Kidney capillary endothelial cell (primary cell): ENCODE measurements around the gene P2RY11.
A peak's percentile ranks its signal among the peaks of the same experiment; 100 is the strongest.

Source experiments
- DNase-seq: peaks from one replicate; pipeline ENCODE4 v3.0.0-alpha.2; 2018; ENCODE audit warnings: low spot score

P2RY11 gene

GRCh38 chr19:10093295-10094186, 18.0 kb upstream of the P2RY11 start:
- no peak for DNase-seq

GRCh38 chr19:10095622-10095947, 15.9 kb upstream of the P2RY11 start:
- DNase-seq, result no peak

GRCh38 chr19:10095948-10096614, 15.4 kb upstream of the P2RY11 start:
- DNase-seq, result peak; percentile 97

- no peak for DNase-seq
These were observed 14.9 kb upstream of the P2RY11 start for GRCh38 chr19:10096615-10096963.

GRCh38 chr19:10100163-10100785, 11.2 kb upstream of the P2RY11 start:
- DNase-seq, result no peak

GRCh38 chr19:10102787-10103236, 8.7 kb upstream of the P2RY11 start:
- no peak for DNase-seq

- no peak for DNase-seq
These were observed 7.4 kb upstream of the P2RY11 start for GRCh38 chr19:10104130-10104513.

GRCh38 chr19:10104665-10105508, 6.6 kb upstream of the P2RY11 start:
- DNase-seq, result no peak

GRCh38 chr19:10105509-10106099, 5.9 kb upstream of the P2RY11 start:
- no peak for DNase-seq

GRCh38 chr19:10106100-10106936, 5.2 kb upstream of the P2RY11 start, which contains the start of gene PPAN:
Gene PPAN, plus strand, starts transcription at chr19:10106362. Its CDS starts 33 bp downstream, at chr19:10106395.
- peak; percentile 98 for DNase-seq

GRCh38 chr19:10107254-10107653, 4.2 kb upstream of the P2RY11 start:
- no peak for DNase-seq

GRCh38 chr19:10107817-10108367, 3.6 kb upstream of the P2RY11 start:
- DNase-seq, result no peak

GRCh38 chr19:10109528-10109927, 2.0 kb upstream of the P2RY11 start:
- DNase-seq, result no peak

- DNase-seq, result no peak
These were observed 1.2 kb upstream of the P2RY11 start for GRCh38 chr19:10110076-10110971.

- DNase-seq, result no peak
These were observed 548 bp upstream of the P2RY11 start for GRCh38 chr19:10110972-10111317.

- DNase-seq, result no peak
These were observed 706 bp downstream of the P2RY11 start for GRCh38 chr19:10112037-10112761.

- DNase-seq, result peak; percentile 37
These were observed 1.6 kb downstream of the P2RY11 start for GRCh38 chr19:10112895-10113591.

- DNase-seq, result no peak
These were observed 2.1 kb downstream of the P2RY11 start for GRCh38 chr19:10113592-10113963.
